ENCODE data around the gene INVS. TPM values are rescaled to one million over a fixed set of nuclear protein-coding genes. Genes with fewer than 3 reads are reported as not detected.
"Not testable (repeated sequence)": the region's sequence is repeated elsewhere in the genome, so short reads cannot be mapped to it uniquely, and the experiment has no call there.

INVS gene
- total RNA-seq, 2 donors from 2014 or later: 14.6 to 16.2 TPM

- Mint-ChIP-seq H3K27me3 (no peaks in the 10 kb centered on the region), H3K27ac (peak overlapping the region; percentile 1), H3K4me1 (peaks cover 9% of the 10 kb centered on the region), H3K4me3 (no peak overlapping the region), H3K36me3 (ENCODE audit: low read depth) (peaks cover 10% of the 10 kb centered on the region)
- no peak for DNase-seq
- ATAC-seq: no peak
- no peaks in the 10 kb centered on the region for H3K9me3 ChIP-seq (ENCODE audit: control insufficient read depth, low read length, poor library complexity, severe bottlenecking)
Observed at GRCh38 chr9:100308965-100309564, 210.0 kb downstream of the INVS start.

- Mint-ChIP-seq H3K36me3 (ENCODE audit: low read depth) (peaks cover 13% of the 10 kb centered on the region), H3K27me3 (no peaks in the 10 kb centered on the region), H3K27ac (no peak overlapping the region), H3K4me3 (no peak overlapping the region), H3K4me1 (peaks cover 14% of the 10 kb centered on the region)
- no peak for DNase-seq
- no peak for ATAC-seq
- H3K9me3 ChIP-seq (ENCODE audit: control insufficient read depth, low read length, poor library complexity, severe bottlenecking): no peaks in the 10 kb centered on the region
Observed at GRCh38 chr9:100309992-100310391, 210.9 kb downstream of the INVS start.

GRCh38 chr9:100315561-100315960 is 216.5 kb downstream of the INVS start:
- H3K36me3 Mint-ChIP-seq (ENCODE audit: low read depth): peaks cover 20% of the 10 kb centered on the region
- no peaks in the 10 kb centered on the region for H3K27me3 Mint-ChIP-seq
- H3K9me3 ChIP-seq (ENCODE audit: control insufficient read depth, low read length, poor library complexity, severe bottlenecking): no peaks in the 10 kb centered on the region
- H3K27ac Mint-ChIP-seq: no peak overlapping the region
- no peak for ATAC-seq
- peaks cover 29% of the 10 kb centered on the region for H3K4me1 Mint-ChIP-seq
- H3K4me3 Mint-ChIP-seq: no peak overlapping the region
- DNase-seq: no peak

- H3K27ac Mint-ChIP-seq: no peak overlapping the region
- H3K36me3 Mint-ChIP-seq (ENCODE audit: low read depth): peaks cover 21% of the 10 kb centered on the region
Observed at GRCh38 chr9:100317706-100318105, 218.7 kb downstream of the INVS start.

GRCh38 chr9:100322954-100323536 is 224.0 kb downstream of the INVS start:
- Mint-ChIP-seq H3K27me3 (no peaks in the 10 kb centered on the region), H3K4me1 (peaks cover 6% of the 10 kb centered on the region), H3K27ac (peak overlapping the region; percentile 74), H3K36me3 (ENCODE audit: low read depth) (peaks cover 2% of the 10 kb centered on the region), H3K4me3 (no peak overlapping the region)
- ATAC-seq (no peak), DNase-seq (peak in 1 of 3 donors; percentile 7)
- no peaks in the 10 kb centered on the region for H3K9me3 ChIP-seq (ENCODE audit: control insufficient read depth, low read length, poor library complexity, severe bottlenecking)

More at GRCh38 chr9:100317706-100318105, 218.7 kb downstream of the INVS start:
- Mint-ChIP-seq H3K4me1 (peaks cover 21% of the 10 kb centered on the region), H3K27me3 (no peaks in the 10 kb centered on the region), H3K4me3 (no peak overlapping the region)
- no peak for DNase-seq
- ATAC-seq: no peak
- H3K9me3 ChIP-seq (ENCODE audit: control insufficient read depth, low read length, poor library complexity, severe bottlenecking): no peaks in the 10 kb centered on the region

GRCh38 chr9:100324594-100325200 is 225.7 kb downstream of the INVS start:
- no peak overlapping the region for H3K27ac Mint-ChIP-seq
- no peaks in the 10 kb centered on the region for H3K9me3 ChIP-seq (ENCODE audit: control insufficient read depth, low read length, poor library complexity, severe bottlenecking)
- no peak overlapping the region for H3K4me3 Mint-ChIP-seq
- no peak for DNase-seq
- ATAC-seq: no peak
- H3K4me1 Mint-ChIP-seq: peaks cover 14% of the 10 kb centered on the region
- no peaks in the 10 kb centered on the region for H3K27me3 Mint-ChIP-seq
- peaks cover 2% of the 10 kb centered on the region for H3K36me3 Mint-ChIP-seq (ENCODE audit: low read depth)

GRCh38 chr9:100338736-100339135 is 239.7 kb downstream of the INVS start:
- not testable (repeated sequence) for H3K4me3 Mint-ChIP-seq; H3K27ac Mint-ChIP-seq; DNase-seq; ATAC-seq; H3K9me3 ChIP-seq (ENCODE audit: control insufficient read depth, low read length, poor library complexity, severe bottlenecking); H3K27me3 Mint-ChIP-seq
- Mint-ChIP-seq H3K36me3 (ENCODE audit: low read depth) (peaks cover 17% of the 10 kb centered on the region), H3K4me1 (peaks cover 32% of the 10 kb centered on the region)

- H3K27ac Mint-ChIP-seq: peak overlapping the region; percentile 66
- no peaks in the 10 kb centered on the region for H3K9me3 ChIP-seq (ENCODE audit: control insufficient read depth, low read length, poor library complexity, severe bottlenecking)
- H3K4me3 Mint-ChIP-seq: no peak overlapping the region
- no peak for DNase-seq
- peaks cover 16% of the 10 kb centered on the region for H3K36me3 Mint-ChIP-seq (ENCODE audit: low read depth)
- H3K4me1 Mint-ChIP-seq: peaks cover 30% of the 10 kb centered on the region
- no peaks in the 10 kb centered on the region for H3K27me3 Mint-ChIP-seq
- no peak for ATAC-seq
Observed at GRCh38 chr9:100340224-100340623, 241.2 kb downstream of the INVS start.

GRCh38 chr9:100341889-100342288 is 242.8 kb downstream of the INVS start:
- H3K4me3 Mint-ChIP-seq: no peak overlapping the region
- no peak for ATAC-seq
- H3K27me3 Mint-ChIP-seq: no peaks in the 10 kb centered on the region
- H3K36me3 Mint-ChIP-seq (ENCODE audit: low read depth): peaks cover 16% of the 10 kb centered on the region
- H3K9me3 ChIP-seq (ENCODE audit: control insufficient read depth, low read length, poor library complexity, severe bottlenecking): no peaks in the 10 kb centered on the region
- no peak for DNase-seq
- no peak overlapping the region for H3K27ac Mint-ChIP-seq
- peaks cover 32% of the 10 kb centered on the region for H3K4me1 Mint-ChIP-seq

GRCh38 chr9:100346836-100347235 is 247.8 kb downstream of the INVS start:
- ATAC-seq (no peak), DNase-seq (no peak)
- H3K27ac Mint-ChIP-seq: no peak overlapping the region
- no peaks in the 10 kb centered on the region for H3K9me3 ChIP-seq (ENCODE audit: control insufficient read depth, low read length, poor library complexity, severe bottlenecking)
- peaks cover 37% of the 10 kb centered on the region for H3K4me1 Mint-ChIP-seq
- H3K4me3 Mint-ChIP-seq: no peak overlapping the region
- H3K36me3 Mint-ChIP-seq (ENCODE audit: low read depth): peaks cover 6% of the 10 kb centered on the region
- no peaks in the 10 kb centered on the region for H3K27me3 Mint-ChIP-seq

- Mint-ChIP-seq H3K36me3 (ENCODE audit: low read depth) (peaks cover under 1% of the 10 kb centered on the region), H3K27me3 (no peaks in the 10 kb centered on the region), H3K27ac (peak overlapping the region; percentile 16), H3K4me1 (peaks cover 47% of the 10 kb centered on the region), H3K4me3 (peak overlapping the region; percentile 43)
- H3K9me3 ChIP-seq (ENCODE audit: control insufficient read depth, low read length, poor library complexity, severe bottlenecking): no peaks in the 10 kb centered on the region
- DNase-seq: no peak
- ATAC-seq: no peak
Observed at GRCh38 chr9:100350188-100350587, 251.1 kb downstream of the INVS start.
